Suprapubic skin (tissue), 4 donors: Measurements from ENCODE around the gene TMEM17. TPM values are rescaled to one million over a fixed set of nuclear protein-coding genes. Genes with fewer than 3 reads are reported as not detected.
"Not testable (repeated sequence)": the region's sequence is repeated elsewhere in the genome, so short reads cannot be mapped to it uniquely, and the experiment has no call there.

ENCODE experiments used
- DNase-seq, 2 donors: peaks; one replicate each; pipeline ENCODE4 v3.0.0-alpha.2; 2019; ENCODE audit warnings: low spot score in 2 of 2
- H3K27ac ChIP-seq: fragments of 200-600 bp; sonication (generic); one replicate; pipeline ENCODE4 v1.5.1; 2019
- H3K27me3 ChIP-seq: fragments of 200-600 bp; sonication (generic); one replicate; pipeline ENCODE4 v1.5.1; 2019
- H3K36me3 ChIP-seq: fragments of 200-600 bp; sonication (generic); one replicate; pipeline ENCODE4 v1.5.1; 2019
- H3K4me1 ChIP-seq: fragments of 200-600 bp; sonication (generic); one replicate; pipeline ENCODE4 v1.5.1; 2019
- H3K4me3 ChIP-seq: fragments of 200-600 bp; sonication (generic); one replicate; pipeline ENCODE4 v1.5.1; 2019; ENCODE audit warnings: mild to moderate bottlenecking
- H3K9me3 ChIP-seq: fragments of 200-600 bp; sonication (generic); one replicate; pipeline ENCODE4 v1.5.1; 2019
- CTCF ChIP-seq, 2 donors: fragments of 200-600 bp in 1 of 2; fragments of 450-650 bp in 1 of 2; sonication (generic) in 1 of 2; IDR thresholded peaks; one replicate each; pipeline ENCODE4 v1.5.1; 2016 to 2019; ENCODE audit warnings: antibody characterized with exemption in 2 of 2, mild to moderate bottlenecking in 1 of 2, moderate library complexity in 1 of 2
- EP300 ChIP-seq: sonication (generic); formaldehyde crosslinking; IDR thresholded peaks from one replicate; pipeline ENCODE4 v1.6.1; 2017; ENCODE audit warnings: antibody characterized with exemption
- POLR2A ChIP-seq, 2 donors: fragments of 450-650 bp; IDR thresholded peaks; one replicate each; pipeline ENCODE4 v1.6.1; 2017; ENCODE audit warnings: antibody characterized with exemption in 2 of 2, mild to moderate bottlenecking in 2 of 2, moderate library complexity in 2 of 2
- POLR2AphosphoS5 ChIP-seq, 3 donors: sonication (generic); formaldehyde crosslinking; IDR thresholded peaks; one replicate each; pipeline ENCODE4 v1.6.1; 2017; ENCODE audit warnings: antibody characterized with exemption in 3 of 3
- WGBS: methylation state at CpG from one replicate; pipeline ENCODE4 v1.1.5; 2018; 5-methylcytosine and 5-hydroxymethylcytosine counted together
- total RNA-seq, 4 donors: library from RNA; depleted of rRNA; stranded (reverse); fragments of >200 nt; gene quantifications; one replicate each; pipeline ENCODE4 v1.1.0, GENCODE V29; 2016

Gene TMEM17
- total RNA-seq, 4 donors from 2014 or later, result 1.1 to 6.1 (median 2.0) TPM

GRCh38 chr2:62526531-62527381 lies 20.8 kb upstream of the TMEM17 start:
- DNase-seq, result no peak
- no peaks in the 10 kb centered on the region for H3K4me1 ChIP-seq
- TF ChIP-seq EP300, result no peak
- no peak for TF ChIP-seq CTCF (IDR thresholded peaks at IDR 0.05)
- TF ChIP-seq POLR2A (IDR thresholded peaks at IDR 0.05), result no peak
- TF ChIP-seq POLR2AphosphoS5 (IDR thresholded peaks at IDR 0.05), result no peak
- H3K27ac ChIP-seq, result no peak overlapping the region
- H3K27me3 ChIP-seq, result no peaks in the 10 kb centered on the region
- no peaks in the 10 kb centered on the region for H3K9me3 ChIP-seq
- 56% methylated on average over 10 of the region's 10 CpGs for WGBS
- H3K36me3 ChIP-seq, result no peaks in the 10 kb centered on the region
- H3K4me3 ChIP-seq, result no peak overlapping the region

GRCh38 chr2:62525549-62526269 lies 19.7 kb upstream of the TMEM17 start:
- H3K36me3 ChIP-seq, result no peaks in the 10 kb centered on the region
- H3K27me3 ChIP-seq, result no peaks in the 10 kb centered on the region
- no peak for DNase-seq
- H3K27ac ChIP-seq, result no peak overlapping the region
- TF ChIP-seq CTCF (IDR thresholded peaks at IDR 0.05) (no peak), POLR2AphosphoS5 (IDR thresholded peaks at IDR 0.05) (no peak), POLR2A (IDR thresholded peaks at IDR 0.05) (no peak), EP300 (no peak)
- no peak overlapping the region for H3K4me3 ChIP-seq
- no peaks in the 10 kb centered on the region for H3K9me3 ChIP-seq
- no peaks in the 10 kb centered on the region for H3K4me1 ChIP-seq

GRCh38 chr2:62524293-62524941 lies 18.4 kb upstream of the TMEM17 start:
- no peak for DNase-seq
- H3K27ac ChIP-seq, result no peak overlapping the region
- no peaks in the 10 kb centered on the region for H3K27me3 ChIP-seq
- 88% methylated on average over 5 of the region's 5 CpGs for WGBS
- no peak overlapping the region for H3K4me3 ChIP-seq
- H3K9me3 ChIP-seq, result no peaks in the 10 kb centered on the region
- no peaks in the 10 kb centered on the region for H3K36me3 ChIP-seq
- H3K4me1 ChIP-seq, result no peaks in the 10 kb centered on the region
- TF ChIP-seq POLR2AphosphoS5 (IDR thresholded peaks at IDR 0.05), result no peak
- no peak for TF ChIP-seq CTCF (IDR thresholded peaks at IDR 0.05)
- no peak for TF ChIP-seq EP300
- TF ChIP-seq POLR2A (IDR thresholded peaks at IDR 0.05), result no peak

- 93% methylated on average over 11 of the region's 14 CpGs for WGBS
- not testable (repeated sequence) for H3K27ac ChIP-seq, H3K27me3 ChIP-seq, H3K36me3 ChIP-seq, H3K4me1 ChIP-seq, DNase-seq, H3K9me3 ChIP-seq, H3K4me3 ChIP-seq
These were observed 15.1 kb upstream of the TMEM17 start for GRCh38 chr2:62521061-62521460.

GRCh38 chr2:62512384-62512783 lies 6.4 kb upstream of the TMEM17 start:
- Histone ChIP-seq H3K4me3 (no peak overlapping the region), H3K4me1 (no peaks in the 10 kb centered on the region)
- 83% methylated on average over 4 of the region's 4 CpGs for WGBS

More at GRCh38 chr2:62512384-62512783, 6.4 kb upstream of the TMEM17 start:
- Histone ChIP-seq H3K27ac (no peak overlapping the region), H3K9me3 (no peaks in the 10 kb centered on the region), H3K27me3 (no peaks in the 10 kb centered on the region), H3K36me3 (no peaks in the 10 kb centered on the region)
- TF ChIP-seq POLR2AphosphoS5 (IDR thresholded peaks at IDR 0.05) (no peak), CTCF (IDR thresholded peaks at IDR 0.05) (no peak), POLR2A (IDR thresholded peaks at IDR 0.05) (no peak), EP300 (no peak)
- no peak for DNase-seq
